Peyer's patch (tissue), 4 donors: ENCODE data around the gene FAM110D. TPM values are rescaled to one million over a fixed set of nuclear protein-coding genes. Genes with fewer than 3 reads are reported as not detected.

ENCODE experiments used
- DNase-seq, 3 donors: peaks; one replicate each; pipeline ENCODE4 v3.0.0-alpha.2; 2017 to 2019
- H3K27ac ChIP-seq, 4 donors: fragments of 200-600 bp; sonication (generic); one replicate each; pipeline ENCODE4 v1.5.1; 2016 to 2019
- H3K27me3 ChIP-seq, 2 donors: fragments of 200-600 bp; sonication (generic); one replicate each; pipeline ENCODE4 v1.5.1; 2019
- H3K36me3 ChIP-seq, 3 donors: fragments of 200-600 bp; sonication (generic); one replicate each; pipeline ENCODE4 v1.5.1; 2016 to 2019
- H3K4me1 ChIP-seq, 4 donors: fragments of 200-600 bp; sonication (generic); one replicate each; pipeline ENCODE4 v1.5.1; 2016 to 2019
- H3K4me3 ChIP-seq, 4 donors: fragments of 200-600 bp; sonication (generic); 1 replicate in 3 of 4; 2 replicates in 1 of 4; pipeline ENCODE4 v1.5.1; 2016 to 2019; ENCODE audit warnings: mild to moderate bottlenecking in 1 of 4
- H3K9me3 ChIP-seq, 4 donors: fragments of 200-600 bp; sonication (generic); one replicate each; pipeline ENCODE4 v1.5.1; 2016 to 2019; ENCODE audit warnings: mild to moderate bottlenecking in 1 of 4
- POLR2A ChIP-seq, 2 donors: fragments of 450-650 bp; IDR thresholded peaks; one replicate each; pipeline ENCODE4 v1.5.1; 2017; ENCODE audit warnings: antibody characterized with exemption in 2 of 2, mild to moderate bottlenecking in 2 of 2, moderate library complexity in 2 of 2
- total RNA-seq, 4 donors: library from RNA; depleted of rRNA; stranded (reverse); fragments of >200 nt; gene quantifications; one replicate each; pipeline ENCODE4 v1.1.0, GENCODE V29; 2016
- TF ChIP-seq, protein P1 (sequence below), 6 experiments: fragments of 450-650 bp in 4 of 6; fragments of 200-600 bp in 2 of 6; sonication (generic) in 1 of 6; IDR thresholded peaks; one replicate each; pipeline ENCODE4 v1.5.1; 2017 to 2019; ENCODE audit warnings: antibody characterized with exemption in 6 of 6, mild to moderate bottlenecking in 3 of 6, moderate library complexity in 1 of 6

The FAM110D gene
- total RNA-seq: 1 to 10 TPM in 3 of 4 donors, not detected in 1; 1.3 to 6.6 (median 1.3) TPM

DNA sequence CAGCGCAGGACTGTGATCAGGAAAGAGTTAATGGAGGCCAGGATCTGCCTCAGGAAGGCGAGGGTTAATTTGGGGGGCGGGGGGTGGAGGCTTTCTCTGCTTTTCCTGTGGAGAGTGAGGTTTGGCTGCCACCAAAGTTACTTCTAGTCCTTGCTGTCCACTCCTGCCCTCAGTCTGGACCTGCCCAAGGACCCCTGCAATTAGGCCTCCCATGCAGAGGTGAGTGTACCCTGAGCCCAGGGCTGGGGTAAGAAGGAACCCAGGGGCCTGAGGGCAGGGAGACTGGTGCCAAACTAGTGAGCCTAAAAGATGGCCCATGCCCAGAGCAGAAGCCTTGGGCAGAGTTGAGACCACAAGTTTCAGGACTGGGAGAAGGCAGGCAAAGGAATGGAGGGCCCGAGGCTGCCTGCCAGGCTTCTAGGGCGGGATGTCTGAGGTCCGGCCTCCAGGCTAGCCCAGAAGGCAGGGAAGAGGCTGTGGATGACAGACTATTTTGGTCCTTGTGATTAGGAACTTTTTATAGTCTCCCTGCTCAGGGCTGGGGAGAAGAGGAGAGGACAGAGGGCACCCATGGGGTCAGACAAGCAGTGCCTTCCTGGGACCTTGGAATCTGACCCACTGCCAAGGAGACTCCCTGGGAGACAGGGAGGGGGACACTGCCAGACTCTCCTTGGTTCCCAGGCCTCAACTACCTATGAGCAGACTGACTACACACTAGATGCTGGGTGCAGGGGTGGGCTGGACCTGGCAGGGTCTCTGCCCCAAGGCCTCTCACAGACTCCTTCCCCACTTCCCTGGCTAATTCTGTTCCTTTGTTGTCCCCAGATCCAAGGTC, at the start of gene FAM110D:
Gene FAM110D, plus strand, starts transcription at position 172 of the 835 bp plus-strand sequence. CDS start 2,213 bp downstream, outside the sequence.
- Histone ChIP-seq H3K27me3 (peaks cover 0 to 10% of the 10 kb centered on the region in 2 donors), H3K4me3 (peak within 1 kb of the TSS in 2 of 4 donors; percentile 11 to 16), H3K4me1 (peaks cover 3 to 18% (median 8%) of the 10 kb centered on the region in 4 donors), H3K9me3 (no peaks in the 10 kb centered on the region), H3K27ac (no peak within 1 kb of the TSS), H3K36me3 (no peaks in the 10 kb centered on the region)
- peak in 1 of 3 donors; percentile 29 for DNase-seq
- TF ChIP-seq, protein P1, sequence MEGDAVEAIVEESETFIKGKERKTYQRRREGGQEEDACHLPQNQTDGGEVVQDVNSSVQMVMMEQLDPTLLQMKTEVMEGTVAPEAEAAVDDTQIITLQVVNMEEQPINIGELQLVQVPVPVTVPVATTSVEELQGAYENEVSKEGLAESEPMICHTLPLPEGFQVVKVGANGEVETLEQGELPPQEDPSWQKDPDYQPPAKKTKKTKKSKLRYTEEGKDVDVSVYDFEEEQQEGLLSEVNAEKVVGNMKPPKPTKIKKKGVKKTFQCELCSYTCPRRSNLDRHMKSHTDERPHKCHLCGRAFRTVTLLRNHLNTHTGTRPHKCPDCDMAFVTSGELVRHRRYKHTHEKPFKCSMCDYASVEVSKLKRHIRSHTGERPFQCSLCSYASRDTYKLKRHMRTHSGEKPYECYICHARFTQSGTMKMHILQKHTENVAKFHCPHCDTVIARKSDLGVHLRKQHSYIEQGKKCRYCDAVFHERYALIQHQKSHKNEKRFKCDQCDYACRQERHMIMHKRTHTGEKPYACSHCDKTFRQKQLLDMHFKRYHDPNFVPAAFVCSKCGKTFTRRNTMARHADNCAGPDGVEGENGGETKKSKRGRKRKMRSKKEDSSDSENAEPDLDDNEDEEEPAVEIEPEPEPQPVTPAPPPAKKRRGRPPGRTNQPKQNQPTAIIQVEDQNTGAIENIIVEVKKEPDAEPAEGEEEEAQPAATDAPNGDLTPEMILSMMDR (IDR thresholded peaks at IDR 0.05): no peak
- TF ChIP-seq POLR2A (IDR thresholded peaks at IDR 0.05): no peak

- TF ChIP-seq, protein P1 (IDR thresholded peaks at IDR 0.05): no peak
- TF ChIP-seq POLR2A (IDR thresholded peaks at IDR 0.05): no peak
- H3K27ac ChIP-seq: no peak overlapping the region
Measured at GRCh38 chr1:26109229-26110164, 49.4 kb upstream of the FAM110D start.

GRCh38 chr1:26110731-26111529, 47.9 kb upstream of the FAM110D start:
- no peaks in the 10 kb centered on the region for H3K27me3 ChIP-seq
- peak overlapping the region; percentile 55 to 99 (median 92) for H3K4me3 ChIP-seq
- peaks cover 0 to 21% (median 0%) of the 10 kb centered on the region in 4 donors for H3K4me1 ChIP-seq
- H3K9me3 ChIP-seq: no peaks in the 10 kb centered on the region
- H3K27ac ChIP-seq: peak overlapping the region; percentile 96 to 99 (median 97)
- TF ChIP-seq, protein P1 (IDR thresholded peaks at IDR 0.05): peak in 1 of 6 experiments; percentile 4
- TF ChIP-seq POLR2A (IDR thresholded peaks at IDR 0.05): peak; percentile 44 to 62
- H3K36me3 ChIP-seq: peaks cover 0 to 12% (median 0%) of the 10 kb centered on the region in 3 donors
- DNase-seq: peak; percentile 80 to 94 (median 89)

More at GRCh38 chr1:26109229-26110164, 49.4 kb upstream of the FAM110D start:
- H3K4me1 ChIP-seq: peaks cover 0 to 21% (median 0%) of the 10 kb centered on the region in 4 donors
- H3K9me3 ChIP-seq: no peaks in the 10 kb centered on the region
- no peaks in the 10 kb centered on the region for H3K36me3 ChIP-seq
- no peak overlapping the region for H3K4me3 ChIP-seq
- no peaks in the 10 kb centered on the region for H3K27me3 ChIP-seq
- DNase-seq: no peak

GRCh38 chr1:26111530-26112406, 47.1 kb upstream of the FAM110D start, which contains the start of gene PDIK1L:
PDIK1L (plus strand) TSS chr1:26111824; CDS start chr1:26114309, 2,485 bp downstream.
- Histone ChIP-seq H3K4me3 (peak within 1 kb of the TSS; percentile 55 to 99 (median 92)), H3K27me3 (no peaks in the 10 kb centered on the region), H3K9me3 (no peaks in the 10 kb centered on the region), H3K4me1 (peaks cover 0 to 21% (median 0%) of the 10 kb centered on the region in 4 donors), H3K27ac (peak within 1 kb of the TSS; percentile 96 to 99 (median 97)), H3K36me3 (peaks cover 0 to 17% (median 0%) of the 10 kb centered on the region in 3 donors)
- peak; percentile 85 to 97 (median 96) for DNase-seq
- peak; percentile 59 to 67 for TF ChIP-seq POLR2A (IDR thresholded peaks at IDR 0.05)
- TF ChIP-seq, protein P1 (IDR thresholded peaks at IDR 0.05): peak in 1 of 6 experiments; percentile 1
